Loucy (cell line): ENCODE results near the gene RIMBP2.

ENCODE experiments used
- H2AFZ ChIP-seq: fragments of 200-600 bp; sonication (generic); 2 replicates; pipeline ENCODE4 v1.6.0; 2016; ENCODE audit warnings: antibody characterized with exemption, mild to moderate bottlenecking, low read length, moderate library complexity
- H3F3A ChIP-seq: fragments of 200-600 bp; 2 replicates; pipeline ENCODE4 v1.6.0; 2016; ENCODE audit warnings: antibody characterized with exemption, low read depth, mild to moderate bottlenecking
- H3K27me3 ChIP-seq: fragments of 200-600 bp; sonication (generic); 2 replicates; pipeline ENCODE4 v1.6.1; 2014; ENCODE audit warnings: low read length, mild to moderate bottlenecking; ENCODE audit not compliant: insufficient read depth, poor library complexity, severe bottlenecking
- H3K36me3 ChIP-seq: fragments of 200-600 bp; sonication (generic); 2 replicates; pipeline ENCODE4 v1.6.1; 2016; ENCODE audit warnings: low read length; ENCODE audit not compliant: insufficient read depth
- H3K4me1 ChIP-seq: fragments of 200-600 bp; sonication (generic); 2 replicates; pipeline ENCODE4 v1.5.1; 2014; ENCODE audit warnings: low read length, mild to moderate bottlenecking; ENCODE audit not compliant: insufficient read depth, poor library complexity, severe bottlenecking
- H3K4me2 ChIP-seq: fragments of 200-600 bp; sonication (generic); 2 replicates; pipeline ENCODE4 v1.6.0; 2014; ENCODE audit warnings: antibody characterized with exemption, low read length, low read depth, mild to moderate bottlenecking; ENCODE audit not compliant: poor library complexity, severe bottlenecking
- H3K4me3 ChIP-seq: fragments of 200-600 bp; sonication (generic); 2 replicates; pipeline ENCODE4 v1.5.1; 2014; ENCODE audit warnings: low read length, mild to moderate bottlenecking, mixed read lengths; ENCODE audit not compliant: poor library complexity, severe bottlenecking
- H3K79me2 ChIP-seq: fragments of 200-600 bp; sonication (generic); 2 replicates; pipeline ENCODE4 v1.6.1; 2014; ENCODE audit warnings: low read length; ENCODE audit not compliant: insufficient read depth
- H3K9ac ChIP-seq: fragments of 200-600 bp; sonication (generic); 2 replicates; pipeline ENCODE4 v1.6.0; 2014; ENCODE audit warnings: mild to moderate bottlenecking, low read depth, low read length, moderate library complexity; ENCODE audit not compliant: poor library complexity, severe bottlenecking
- H3K9me2 ChIP-seq: fragments of 200-600 bp; sonication (generic); replicated peaks from 2 replicates; pipeline ENCODE4 v1.6.1; 2016; ENCODE audit warnings: low read depth, low read length, mixed read lengths
- H3K9me3 ChIP-seq: fragments of 200-600 bp; sonication (generic); 2 replicates; pipeline ENCODE4 v1.6.1; 2014; ENCODE audit warnings: mild to moderate bottlenecking, antibody characterized with exemption, low read length, low read depth; ENCODE audit not compliant: insufficient read depth
- H4K20me1 ChIP-seq: fragments of 200-600 bp; sonication (generic); 2 replicates; pipeline ENCODE4 v1.6.0; 2014; ENCODE audit warnings: antibody characterized with exemption, low read length, mild to moderate bottlenecking; ENCODE audit not compliant: insufficient read depth, poor library complexity, severe bottlenecking
- EZH2phosphoT487 ChIP-seq: fragments of 200-600 bp; IDR thresholded peaks from 2 replicates; pipeline ENCODE4 v1.6.1; 2018; ENCODE audit warnings: antibody characterized with exemption, mild to moderate bottlenecking, moderate library complexity, borderline replicate concordance
- TF ChIP-seq, protein P1 (sequence below): fragments of 200-600 bp; sonication (generic); conservative IDR thresholded peaks from 2 replicates; pipeline ENCODE4 v1.5.1; 2014; ENCODE audit warnings: mild to moderate bottlenecking, antibody characterized with exemption, low read length

RIMBP2 gene

DNA sequence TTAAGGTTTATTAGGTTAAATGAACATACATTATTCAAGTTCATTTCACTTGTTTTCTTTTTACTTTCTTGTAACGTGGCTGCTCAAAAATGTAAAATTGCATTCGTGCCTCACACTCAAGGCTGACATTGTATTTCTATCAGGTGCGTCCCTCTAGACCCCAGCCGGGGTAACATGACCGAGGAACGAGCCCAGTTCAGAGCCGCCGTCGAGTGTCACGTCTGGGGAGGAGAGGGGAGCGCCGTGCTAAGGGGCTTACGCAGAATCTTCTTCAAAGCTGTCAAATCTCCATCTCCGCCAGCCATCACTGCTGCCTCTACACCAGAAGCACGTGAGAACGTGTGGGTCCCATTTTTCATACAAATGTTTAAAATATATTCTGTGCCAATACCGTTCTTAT lies 170.6 kb downstream of the RIMBP2 start:
- Histone ChIP-seq H3K36me3 (no peaks in the 10 kb centered on the region), H3K4me3 (no peak overlapping the region), H3K4me1 (no peaks in the 10 kb centered on the region), H3K4me2 (no peak overlapping the region), H3K9me2 (no peaks in the 10 kb centered on the region), H3K9me3 (peaks cover 4% of the 10 kb centered on the region; the same call in 1 of the 2 replicates), H3K27me3 (no peaks in the 10 kb centered on the region), H3F3A (no peaks in the 10 kb centered on the region), H3K79me2 (no peaks in the 10 kb centered on the region), H4K20me1 (no peaks in the 10 kb centered on the region), H3K9ac (no peak overlapping the region), H2AFZ (no peak overlapping the region)
- TF ChIP-seq EZH2phosphoT487, result no peak
- TF ChIP-seq, protein P1, sequence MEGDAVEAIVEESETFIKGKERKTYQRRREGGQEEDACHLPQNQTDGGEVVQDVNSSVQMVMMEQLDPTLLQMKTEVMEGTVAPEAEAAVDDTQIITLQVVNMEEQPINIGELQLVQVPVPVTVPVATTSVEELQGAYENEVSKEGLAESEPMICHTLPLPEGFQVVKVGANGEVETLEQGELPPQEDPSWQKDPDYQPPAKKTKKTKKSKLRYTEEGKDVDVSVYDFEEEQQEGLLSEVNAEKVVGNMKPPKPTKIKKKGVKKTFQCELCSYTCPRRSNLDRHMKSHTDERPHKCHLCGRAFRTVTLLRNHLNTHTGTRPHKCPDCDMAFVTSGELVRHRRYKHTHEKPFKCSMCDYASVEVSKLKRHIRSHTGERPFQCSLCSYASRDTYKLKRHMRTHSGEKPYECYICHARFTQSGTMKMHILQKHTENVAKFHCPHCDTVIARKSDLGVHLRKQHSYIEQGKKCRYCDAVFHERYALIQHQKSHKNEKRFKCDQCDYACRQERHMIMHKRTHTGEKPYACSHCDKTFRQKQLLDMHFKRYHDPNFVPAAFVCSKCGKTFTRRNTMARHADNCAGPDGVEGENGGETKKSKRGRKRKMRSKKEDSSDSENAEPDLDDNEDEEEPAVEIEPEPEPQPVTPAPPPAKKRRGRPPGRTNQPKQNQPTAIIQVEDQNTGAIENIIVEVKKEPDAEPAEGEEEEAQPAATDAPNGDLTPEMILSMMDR, result no peak

DNA sequence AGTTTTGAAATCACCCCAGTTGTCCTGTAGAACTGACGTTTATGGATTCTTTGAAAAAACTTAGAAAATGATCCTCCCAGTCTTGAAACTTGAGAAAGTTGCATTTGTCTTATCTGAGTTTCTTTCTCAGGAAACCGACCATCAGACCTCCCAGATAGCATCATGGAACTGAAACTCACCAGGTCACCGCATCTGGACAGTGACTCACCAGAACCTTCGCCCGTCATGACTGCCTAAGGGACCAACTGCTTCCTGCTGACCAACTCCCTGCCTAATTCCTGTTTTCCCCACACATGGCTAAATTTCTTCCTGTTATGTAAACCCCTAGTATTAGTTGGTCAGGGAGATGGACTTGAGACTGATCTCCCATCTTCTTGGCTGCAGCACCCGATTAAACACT lies 175.7 kb downstream of the RIMBP2 start:
- Histone ChIP-seq H3K9me3 (peaks cover 2% of the 10 kb centered on the region; the same call in 1 of the 2 replicates), H2AFZ (no peak overlapping the region), H3K9ac (no peak overlapping the region), H3K4me3 (no peak overlapping the region), H3K4me1 (no peaks in the 10 kb centered on the region), H3K4me2 (no peak overlapping the region), H3K79me2 (no peaks in the 10 kb centered on the region), H3F3A (no peaks in the 10 kb centered on the region), H3K36me3 (no peaks in the 10 kb centered on the region), H3K27me3 (no peaks in the 10 kb centered on the region), H3K9me2 (no peaks in the 10 kb centered on the region), H4K20me1 (no peaks in the 10 kb centered on the region)
- TF ChIP-seq EZH2phosphoT487, result no peak
- TF ChIP-seq, protein P1, result no peak

DNA sequence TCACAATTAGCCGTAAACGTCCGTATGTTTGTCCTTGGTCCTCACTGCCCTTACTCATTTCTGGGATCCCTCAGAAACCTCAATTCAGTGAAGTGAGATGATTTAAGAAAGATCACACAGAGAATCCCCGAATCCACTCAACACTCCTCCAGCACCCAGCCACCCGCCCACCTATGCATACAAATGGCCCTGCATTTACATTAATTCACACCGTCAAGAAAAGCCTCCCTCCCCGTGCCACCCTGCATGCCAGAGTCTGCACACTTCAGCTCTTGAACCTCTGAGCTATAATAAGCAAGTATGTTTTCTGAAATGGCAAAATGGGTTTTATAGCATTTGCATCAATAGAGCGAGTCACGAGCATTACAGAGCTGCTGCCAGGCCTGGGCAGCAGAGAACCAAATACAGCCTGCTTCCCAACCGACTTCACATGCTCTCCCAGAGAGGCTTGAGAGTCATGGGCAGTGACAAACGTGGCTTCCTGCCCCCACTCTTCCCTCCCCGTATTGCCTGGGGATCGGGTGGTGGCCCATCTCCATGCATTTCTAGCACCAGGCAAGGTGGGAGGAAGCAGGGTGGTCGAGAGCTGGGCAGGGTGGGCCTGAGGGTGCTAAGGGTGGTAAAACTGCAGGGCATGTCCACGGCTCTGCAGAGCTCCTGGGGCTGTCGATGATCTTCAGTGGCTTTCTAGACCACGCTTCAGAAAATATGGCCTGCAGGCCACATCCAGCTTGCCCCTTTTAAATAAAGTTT lies 177.6 kb downstream of the RIMBP2 start:
- Histone ChIP-seq H3K79me2 (no peaks in the 10 kb centered on the region), H3K4me1 (no peaks in the 10 kb centered on the region), H3K4me3 (no peak overlapping the region), H2AFZ (no peak overlapping the region), H3F3A (no peaks in the 10 kb centered on the region), H3K9me2 (no peaks in the 10 kb centered on the region), H3K9ac (no peak overlapping the region), H4K20me1 (no peaks in the 10 kb centered on the region), H3K9me3 (peaks cover 2% of the 10 kb centered on the region; the same call in 1 of the 2 replicates), H3K4me2 (no peak overlapping the region), H3K27me3 (no peaks in the 10 kb centered on the region), H3K36me3 (no peaks in the 10 kb centered on the region)
- TF ChIP-seq EZH2phosphoT487, result no peak
- TF ChIP-seq, protein P1, result no peak
